ENCODE results near the gene FAM222B.

DNA sequence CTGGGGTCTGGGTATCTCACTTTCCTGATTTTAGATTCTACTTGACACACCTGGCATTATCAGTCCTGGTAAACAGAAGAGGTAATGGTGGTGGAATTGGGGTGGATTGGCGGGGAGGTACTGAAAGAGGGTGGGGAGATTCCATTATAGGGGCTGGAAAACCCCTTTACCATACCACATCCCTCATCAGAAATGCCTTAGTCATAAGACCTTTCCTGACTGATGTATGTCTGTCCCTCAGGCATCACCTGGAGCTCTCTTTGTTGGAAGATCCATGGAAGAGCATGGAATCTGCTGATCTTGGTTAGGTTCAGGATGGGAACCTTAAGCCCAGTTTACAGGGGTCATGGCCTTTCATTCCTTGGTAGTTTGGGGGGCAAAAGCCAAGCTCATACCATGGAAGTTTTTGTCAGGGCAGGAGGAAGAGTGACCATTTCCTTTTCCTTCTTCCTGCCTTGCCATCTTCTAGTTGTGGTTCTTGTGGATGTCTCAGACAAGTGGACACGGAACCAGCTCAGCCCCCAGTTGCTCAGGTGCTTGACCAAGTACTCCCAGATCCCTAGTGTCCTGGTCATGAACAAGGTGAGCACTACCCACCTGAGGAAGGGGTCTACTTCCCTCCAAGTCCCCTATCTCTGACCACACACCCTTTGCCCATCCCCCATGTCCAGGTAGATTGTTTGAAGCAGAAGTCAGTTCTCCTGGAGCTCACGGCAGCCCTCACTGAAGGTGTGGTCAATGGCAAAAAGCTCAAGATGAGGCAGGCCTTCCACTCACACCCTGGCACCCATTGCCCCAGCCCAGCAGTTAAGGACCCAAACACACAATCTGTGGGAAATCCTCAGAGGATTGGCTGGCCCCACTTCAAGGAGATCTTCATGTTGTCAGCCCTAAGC, 15.6 kb upstream of the FAM222B start:
- TF ChIP-seq CTCF (conservative IDR thresholded peaks at IDR 0.05; ENCODE audit: low read depth in 2 of 2) (no peak), JUNB (IDR thresholded peaks at IDR 0.05; ENCODE audit: unreplicated experiment) (no peak), POLR2AphosphoS5 (IDR thresholded peaks at IDR 0.05; ENCODE audit: low read depth) (no peak), ETS1 (IDR thresholded peaks at IDR 0.05) (no peak), ZNF114 (CRISPR knock-in tag; IDR thresholded peaks at IDR 0.05) (no peak), STAT1 (IDR thresholded peaks at IDR 0.05; ENCODE audit: unreplicated experiment) (no peak), EZH2phosphoT487 (IDR thresholded peaks at IDR 0.05; ENCODE audit: unreplicated experiment) (no peak)
